ENCODE results near the gene MSX1.

MSX1 gene

GRCh38 chr4:4913147-4913561 is 53.7 kb downstream of the MSX1 start:
- no peak for DNase-seq (ENCODE audit: low spot score)

Measured in hematopoietic multipotent progenitor cell treated with erythropoietin and hydrocortisone succinate and interleukin-3 and kit ligand, for 17 days (in vitro differentiated cells).